IMR-90 (cell line): ENCODE data around the gene CDC7. TPM values are rescaled to one million over a fixed set of nuclear protein-coding genes. Genes with fewer than 3 reads are reported as not detected.

Experiments used
- ATAC-seq: fragments of 200-7000 bp; cut with Tn5 transposase; 2 replicates; pipeline ENCODE4 v1.9.1; 2020; ENCODE audit warnings: low read depth, mild to moderate bottlenecking, moderate library complexity
- BruUV-seq: library from RNA; stranded (reverse); fragments of 400-500 nt; replicated peaks from 2 replicates; lab custom pipeline; 2021; lab: Mats Ljungman, UMichigan
- CTCF ChIA-PET: fragments of 300-600 bp; formaldehyde crosslinking; extraction: SDS; loops from one replicate; lab custom pipeline; 2021; ENCODE audit warnings: antibody characterized with exemption; lab: Yijun Ruan, JAX
- POLR2A ChIA-PET: fragments of 300-600 bp; sonication (Branson Sonifier 250); formaldehyde crosslinking; loops from one replicate; lab custom pipeline; 2022; ENCODE audit warnings: antibody characterized with exemption; ENCODE audit not compliant: unreplicated experiment; lab: Charles Lee
- DNase-seq: peaks from one replicate; pipeline ENCODE4 v3.0.0; 2013
- H2AFZ ChIP-seq: replicated peaks from 2 replicates; pipeline ENCODE3; 2013; ENCODE audit warnings: low read length, mild to moderate bottlenecking; ENCODE audit not compliant: poor library complexity
- H2AK5ac ChIP-seq: 2 replicates; pipeline ENCODE4 v1.6.1; 2013; ENCODE audit warnings: low read depth, low read length, inconsistent platforms
- H2AK9ac ChIP-seq: replicated peaks from 2 replicates; pipeline ENCODE3; 2013; ENCODE audit warnings: mild to moderate bottlenecking, low read depth, low read length, moderate library complexity; ENCODE audit not compliant: poor library complexity
- H2BK120ac ChIP-seq: 2 replicates; pipeline ENCODE4 v1.6.1; 2013; ENCODE audit warnings: low read depth, low read length, inconsistent platforms
- H2BK15ac ChIP-seq: 3 replicates; pipeline ENCODE4 v1.6.1; 2013; ENCODE audit warnings: low read depth, low read length, inconsistent platforms
- H2BK20ac ChIP-seq: 2 replicates; pipeline ENCODE4 v1.6.1; 2013; ENCODE audit warnings: low read depth, mild to moderate bottlenecking, inconsistent platforms, low read length, moderate library complexity
- H2BK5ac ChIP-seq: 2 replicates; pipeline ENCODE4 v1.6.1; 2013; ENCODE audit warnings: mild to moderate bottlenecking, low read depth, low read length, inconsistent platforms; ENCODE audit not compliant: poor library complexity, severe bottlenecking
- H3K14ac ChIP-seq: replicated peaks from 2 replicates; pipeline ENCODE4 v1.6.1; 2013; ENCODE audit warnings: low read depth, low read length, inconsistent platforms
- H3K18ac ChIP-seq: 2 replicates; pipeline ENCODE4 v1.6.1; 2013; ENCODE audit warnings: low read depth, low read length, control low read depth
- H3K23ac ChIP-seq: 2 replicates; pipeline ENCODE4 v1.6.1; 2013; ENCODE audit warnings: low read depth, low read length, inconsistent platforms
- H3K27ac ChIP-seq: 2 replicates; pipeline ENCODE4 v1.5.1; 2013; ENCODE audit warnings: mild to moderate bottlenecking, control low read depth, low read length; ENCODE audit not compliant: insufficient read depth
- H3K27me3 ChIP-seq: 2 replicates; pipeline ENCODE4 v1.6.1; 2013; ENCODE audit warnings: low read length; ENCODE audit not compliant: control insufficient read depth, insufficient read depth
- H3K36me3 ChIP-seq: 2 replicates; pipeline ENCODE4 v1.6.1; 2013; ENCODE audit warnings: low read length, mixed read lengths; ENCODE audit not compliant: control insufficient read depth, insufficient read depth
- H3K4ac ChIP-seq: 2 replicates; pipeline ENCODE4 v1.6.1; 2013; ENCODE audit warnings: low read depth, low read length, inconsistent platforms
- H3K4me1 ChIP-seq: 2 replicates; pipeline ENCODE4 v1.6.1; 2013; ENCODE audit warnings: low read length, mixed read lengths; ENCODE audit not compliant: control insufficient read depth, insufficient read depth
- H3K4me2 ChIP-seq: 2 replicates; pipeline ENCODE4 v1.6.1; 2013; ENCODE audit warnings: low read depth, mild to moderate bottlenecking, control low read depth, low read length, moderate library complexity
- H3K4me3 ChIP-seq: 2 replicates; pipeline ENCODE4 v1.5.1; 2013; ENCODE audit warnings: low read depth, mild to moderate bottlenecking, control low read depth, low read length, moderate library complexity; ENCODE audit not compliant: insufficient read depth
- H3K56ac ChIP-seq: 2 replicates; pipeline ENCODE4 v1.6.1; 2013; ENCODE audit warnings: low read length, inconsistent platforms; ENCODE audit not compliant: insufficient read depth; ENCODE audit errors: extremely low read depth
- H3K79me1 ChIP-seq, 2 experiments: 2 replicates each; pipeline ENCODE4 v1.6.1; 2013; ENCODE audit warnings: low read length in 2 of 2, inconsistent platforms in 1 of 2, low read depth in 1 of 2
- H3K9ac ChIP-seq: 2 replicates; pipeline ENCODE4 v1.6.1; 2013; ENCODE audit warnings: low read depth, low read length, control low read depth
- H3K9me1 ChIP-seq: 2 replicates; pipeline ENCODE4 v1.6.1; 2013; ENCODE audit warnings: low read length, inconsistent platforms; ENCODE audit not compliant: insufficient read depth
- H3K9me3 ChIP-seq: 2 replicates; pipeline ENCODE4 v1.6.1; 2013; ENCODE audit warnings: low read length; ENCODE audit not compliant: control insufficient read depth, insufficient read depth
- H4K20me1 ChIP-seq: 2 replicates; pipeline ENCODE4 v1.6.1; 2013; ENCODE audit warnings: low read length, inconsistent platforms; ENCODE audit not compliant: insufficient read depth
- H4K5ac ChIP-seq: 2 replicates; pipeline ENCODE4 v1.6.1; 2013; ENCODE audit warnings: mild to moderate bottlenecking, low read depth, low read length, control low read depth
- H4K8ac ChIP-seq, 2 experiments: 2 replicates each; pipeline ENCODE4 v1.6.1; 2013; ENCODE audit warnings: low read depth in 2 of 2, low read length in 2 of 2, control low read depth in 1 of 2, inconsistent platforms in 1 of 2
- H4K91ac ChIP-seq: 2 replicates; pipeline ENCODE4 v1.6.1; 2013; ENCODE audit warnings: low read depth, low read length, inconsistent platforms; ENCODE audit not compliant: insufficient read depth
- BHLHE40 ChIP-seq: fragments of 150-350 bp; IDR thresholded peaks from 2 replicates; pipeline ENCODE4 v1.6.1; 2016; ENCODE audit warnings: mild to moderate bottlenecking, low read depth, low read length
- CEBPB ChIP-seq: IDR thresholded peaks from 2 replicates; pipeline ENCODE4 v1.6.1; 2012; ENCODE audit warnings: low read depth, low read length, improper control_type of control experiment
- CHD1 ChIP-seq: IDR thresholded peaks from 2 replicates; pipeline ENCODE4 v1.6.1; 2012; ENCODE audit warnings: low read depth, low read length, improper control_type of control experiment
- ELK1 ChIP-seq: fragments of 150-350 bp; IDR thresholded peaks from 2 replicates; pipeline ENCODE4 v1.6.1; 2016; ENCODE audit warnings: low read depth, mild to moderate bottlenecking, low read length, moderate library complexity, borderline replicate concordance
- FOS ChIP-seq: fragments of 150-350 bp; IDR thresholded peaks from 2 replicates; pipeline ENCODE4 v1.6.1; 2016; ENCODE audit warnings: low read depth, low read length
- MAFK ChIP-seq: IDR thresholded peaks from 2 replicates; pipeline ENCODE4 v1.6.1; 2012; ENCODE audit warnings: low read depth, low read length, improper control_type of control experiment
- MAZ ChIP-seq: IDR thresholded peaks from 2 replicates; pipeline ENCODE4 v1.6.1; 2012; ENCODE audit warnings: low read depth, mild to moderate bottlenecking, low read length, improper control_type of control experiment, moderate library complexity, borderline replicate concordance
- MXI1 ChIP-seq: IDR thresholded peaks from 2 replicates; pipeline ENCODE4 v1.6.1; 2012; ENCODE audit warnings: low read depth, mild to moderate bottlenecking, low read length, moderate library complexity, borderline replicate concordance
- NFE2L2 ChIP-seq: fragments of 150-350 bp; IDR thresholded peaks from 2 replicates; pipeline ENCODE4 v1.6.1; 2016; ENCODE audit warnings: low read depth, mild to moderate bottlenecking, low read length
- POLR2A ChIP-seq: IDR thresholded peaks from 2 replicates; pipeline ENCODE4 v1.6.1; 2012; ENCODE audit warnings: mild to moderate bottlenecking, low read depth, low read length
- RAD21 ChIP-seq: IDR thresholded peaks from 2 replicates; pipeline ENCODE4 v1.6.1; 2012; ENCODE audit warnings: low read length, improper control_type of control experiment
- RCOR1 ChIP-seq: IDR thresholded peaks from 2 replicates; pipeline ENCODE4 v1.6.1; 2012; ENCODE audit warnings: mild to moderate bottlenecking, low read length, improper control_type of control experiment; ENCODE audit not compliant: insufficient replicate concordance
- RFX5 ChIP-seq: IDR thresholded peaks from 2 replicates; pipeline ENCODE4 v1.8.0; 2012; ENCODE audit warnings: low read depth, mild to moderate bottlenecking, low read length, moderate library complexity
- SMC3 ChIP-seq: fragments of 150-350 bp; IDR thresholded peaks from 2 replicates; pipeline ENCODE4 v1.6.1; 2016; ENCODE audit warnings: low read depth, mild to moderate bottlenecking, antibody characterized with exemption, low read length, moderate library complexity
- USF2 ChIP-seq: fragments of 150-350 bp; IDR thresholded peaks from 2 replicates; pipeline ENCODE4 v1.6.1; 2017; ENCODE audit warnings: mild to moderate bottlenecking, antibody characterized with exemption, low read length, low read depth
- WGBS, 2 experiments: methylation state at CpG; one replicate each; pipeline versions ENCODE4 v1.1.5 to v1.1.7; 2013; ENCODE audit warnings: missing lambda C conversion rate in 2 of 2; ENCODE audit not compliant: insufficient read length in 1 of 2; ENCODE audit errors: extremely low coverage in 2 of 2; 5-methylcytosine and 5-hydroxymethylcytosine counted together
- dilution Hi-C: fragments of 300-500 bp; cut with HindIII; formaldehyde crosslinking; loops from one replicate; pipeline ENCODE4 v1.14.3; 2018; ENCODE audit warnings: low sequenced_read_pairs; ENCODE audit not compliant: unreplicated experiment
- in situ Hi-C: fragments of 300-500 bp; cut with MboI; formaldehyde crosslinking; loops from 3 replicates; pipeline ENCODE4 v1.14.3; 2019; ENCODE audit warnings: low sequenced_read_pairs, inconsistent platforms, mixed read lengths
- intact Hi-C: fragments of 100-400 bp; cut with micrococcal nuclease; formaldehyde crosslinking; loops from 2 replicates; pipeline ENCODE4 v1.10.0; 2022
- polyA plus RNA-seq, 3 experiments: library from polyadenylated mRNA; depleted of rRNA; stranded (reverse); fragments of >200 nt; gene quantifications; 2 replicates each; pipeline ENCODE4 v1.2.3, GENCODE V29; 2012; ENCODE audit warnings: low replicate concordance in 1 of 3
- total RNA-seq: library from RNA; depleted of rRNA; stranded (reverse); fragments of >200 nt; gene quantifications from 2 replicates; pipeline ENCODE4 v1.2.3, GENCODE V29; 2012
- TF ChIP-seq, protein P1 (sequence below): conservative IDR thresholded peaks from 2 replicates; pipeline ENCODE4 v1.5.1; 2012; ENCODE audit warnings: mild to moderate bottlenecking, low read depth, low read length, improper control_type of control experiment

Gene CDC7
- total and polyA plus RNA-seq, 2 of the 4 experiments (the other 2 are of a cell fraction), result 4.3 to 4.7 TPM

DNA sequence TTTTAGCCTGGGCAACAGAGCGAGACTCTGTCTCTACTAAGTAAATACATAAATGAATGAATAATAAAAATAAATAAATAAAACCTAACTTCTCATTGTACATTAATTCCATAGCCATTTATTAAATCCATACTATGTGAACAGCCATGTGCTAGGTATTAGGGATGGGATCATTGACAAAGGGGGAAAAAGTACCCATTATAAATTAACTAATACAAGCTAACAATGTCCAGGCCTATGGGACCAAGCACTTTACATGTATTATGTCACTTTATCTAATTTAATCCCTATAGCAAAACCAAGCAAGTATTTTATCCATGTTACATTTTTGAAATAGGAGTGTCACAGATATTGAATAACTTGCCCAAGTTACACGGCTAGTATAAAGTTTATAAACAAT is 2.6 kb upstream of the CDC7 start:
- Histone ChIP-seq H2BK5ac (no peak overlapping the region), H3K14ac (no peak overlapping the region), H3K9me3 (no peaks in the 10 kb centered on the region), H2BK20ac (no peak overlapping the region), H3K56ac (no peak overlapping the region), H3K9ac (no peak overlapping the region), H2AK5ac (no peak overlapping the region), H2BK120ac (no peak overlapping the region), H3K4me1 (no peaks in the 10 kb centered on the region; the same call in 1 of the 2 replicates), H2AFZ (no peak overlapping the region), H3K4me2 (no peak overlapping the region), H2AK9ac (no peak overlapping the region), H3K4ac (no peak overlapping the region), H3K23ac (no peak overlapping the region), H3K18ac (no peak overlapping the region), H3K27ac (no peak overlapping the region), H4K8ac (no peak overlapping the region), H2BK15ac (no peak overlapping the region), H4K91ac (no peak overlapping the region), H4K20me1 (no peaks in the 10 kb centered on the region; the same call in 1 of the 2 replicates), H3K36me3 (no peaks in the 10 kb centered on the region), H3K4me3 (no peak overlapping the region), H4K5ac (no peak overlapping the region), H3K79me1 (peaks cover 6 to 9% of the 10 kb centered on the region in 2 experiments; a peak in 3 of 4 replicates), H3K27me3 (no peaks in the 10 kb centered on the region; the same call in 1 of the 2 replicates), H3K9me1 (no peaks in the 10 kb centered on the region)
- in situ Hi-C loops, result loop anchor here (10.0 kb wide), 1 partner anchor 213 kb away; no protein-coding TSS in a partner anchor
- TF ChIP-seq ELK1 (no peak), RFX5 (no peak), USF2 (no peak), MAFK (no peak), RCOR1 (no peak), FOS (no peak), MXI1 (no peak), CHD1 (no peak), SMC3 (no peak), POLR2A (no peak), BHLHE40 (no peak), NFE2L2 (no peak), MAZ (no peak), CEBPB (no peak), RAD21 (no peak)
- TF ChIP-seq, protein P1, sequence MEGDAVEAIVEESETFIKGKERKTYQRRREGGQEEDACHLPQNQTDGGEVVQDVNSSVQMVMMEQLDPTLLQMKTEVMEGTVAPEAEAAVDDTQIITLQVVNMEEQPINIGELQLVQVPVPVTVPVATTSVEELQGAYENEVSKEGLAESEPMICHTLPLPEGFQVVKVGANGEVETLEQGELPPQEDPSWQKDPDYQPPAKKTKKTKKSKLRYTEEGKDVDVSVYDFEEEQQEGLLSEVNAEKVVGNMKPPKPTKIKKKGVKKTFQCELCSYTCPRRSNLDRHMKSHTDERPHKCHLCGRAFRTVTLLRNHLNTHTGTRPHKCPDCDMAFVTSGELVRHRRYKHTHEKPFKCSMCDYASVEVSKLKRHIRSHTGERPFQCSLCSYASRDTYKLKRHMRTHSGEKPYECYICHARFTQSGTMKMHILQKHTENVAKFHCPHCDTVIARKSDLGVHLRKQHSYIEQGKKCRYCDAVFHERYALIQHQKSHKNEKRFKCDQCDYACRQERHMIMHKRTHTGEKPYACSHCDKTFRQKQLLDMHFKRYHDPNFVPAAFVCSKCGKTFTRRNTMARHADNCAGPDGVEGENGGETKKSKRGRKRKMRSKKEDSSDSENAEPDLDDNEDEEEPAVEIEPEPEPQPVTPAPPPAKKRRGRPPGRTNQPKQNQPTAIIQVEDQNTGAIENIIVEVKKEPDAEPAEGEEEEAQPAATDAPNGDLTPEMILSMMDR, result no peak
- POLR2A ChIA-PET, result no interaction called here
- ATAC-seq (no peak), DNase-seq (no peak)
- intact Hi-C loops, result no loop called here
- dilution Hi-C loops, result no loop called here
- 80% methylated on average over 1 of the region's 2 CpGs; no CpG with 5 or more reads in 1 of the 2 experiments for WGBS, 2 experiments
- no TSS peak for BruUV-seq
- CTCF ChIA-PET, result no interaction called here
